HEK293T (cell line): ENCODE measurements around the gene POU1F1.

Source experiments
- BHLHE40 ChIP-seq: fragments of 450-650 bp; IDR thresholded peaks from 2 replicates; pipeline ENCODE4 v1.6.1; 2016; ENCODE audit warnings: mild to moderate bottlenecking, moderate library complexity, borderline replicate concordance
- CTBP1 ChIP-seq: fragments of 450-650 bp; IDR thresholded peaks from 2 replicates; pipeline ENCODE4 v1.6.1; 2016; ENCODE audit warnings: borderline replicate concordance
- ELF4 ChIP-seq: fragments of 450-650 bp; IDR thresholded peaks from 2 replicates; pipeline ENCODE4 v1.6.1; 2017; ENCODE audit warnings: antibody characterized with exemption
- FOXA1 ChIP-seq: fragments of 450-650 bp; IDR thresholded peaks from 2 replicates; pipeline ENCODE4 v1.6.1; 2016; ENCODE audit warnings: mild to moderate bottlenecking
- FOXK2 ChIP-seq: fragments of 450-650 bp; IDR thresholded peaks from 2 replicates; pipeline ENCODE4 v1.6.1; 2016; ENCODE audit warnings: mild to moderate bottlenecking
- FOXM1 ChIP-seq: fragments of 450-650 bp; IDR thresholded peaks from 2 replicates; pipeline ENCODE4 v1.6.1; 2017; ENCODE audit warnings: mild to moderate bottlenecking, borderline replicate concordance
- LEF1 ChIP-seq: fragments of 450-650 bp; IDR thresholded peaks from 2 replicates; pipeline ENCODE4 v1.6.1; 2017; ENCODE audit warnings: mild to moderate bottlenecking, borderline replicate concordance
- NFRKB ChIP-seq: fragments of 450-650 bp; IDR thresholded peaks from 2 replicates; pipeline ENCODE4 v1.6.1; 2016; ENCODE audit warnings: mild to moderate bottlenecking, moderate library complexity
- SP1 ChIP-seq: fragments of 450-650 bp; IDR thresholded peaks from 2 replicates; pipeline ENCODE4 v1.6.1; 2017
- SUZ12 ChIP-seq: fragments of 450-650 bp; IDR thresholded peaks from 2 replicates; pipeline ENCODE4 v1.6.1; 2016; ENCODE audit warnings: mild to moderate bottlenecking
- TARDBP ChIP-seq: fragments of 450-650 bp; IDR thresholded peaks from 2 replicates; pipeline ENCODE4 v1.6.1; 2016

DNA sequence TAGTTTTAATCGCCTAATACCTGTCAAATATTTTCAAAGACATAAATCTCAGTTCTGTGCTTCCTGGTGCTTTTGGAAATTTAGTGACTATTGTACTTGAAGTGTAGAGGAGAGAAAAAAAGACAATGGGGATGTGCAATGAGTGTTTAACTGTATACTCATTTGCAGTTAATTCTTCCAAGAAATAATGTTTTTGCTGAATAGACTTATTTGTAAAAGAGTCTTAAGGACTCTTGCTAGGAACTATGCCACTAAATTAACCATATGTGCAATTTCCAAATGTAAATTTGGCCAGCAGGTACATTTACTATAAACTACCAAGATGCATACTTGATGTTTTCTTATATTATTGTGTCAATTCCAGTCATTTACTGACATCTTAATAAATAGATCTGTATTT lies 47.3 kb downstream of the POU1F1 start:
- TF ChIP-seq NFRKB = no peak
- TF ChIP-seq SUZ12 = no peak
- TF ChIP-seq LEF1 = no peak
- no peak for TF ChIP-seq TARDBP
- TF ChIP-seq BHLHE40 = no peak
- TF ChIP-seq SP1 = no peak
- TF ChIP-seq FOXK2 = no peak
- TF ChIP-seq FOXM1 = no peak
- TF ChIP-seq FOXA1 = no peak
- TF ChIP-seq ELF4 = no peak
- no peak for TF ChIP-seq CTBP1
